ENCODE measurements around the gene ZNF683.

ZNF683 gene

DNA sequence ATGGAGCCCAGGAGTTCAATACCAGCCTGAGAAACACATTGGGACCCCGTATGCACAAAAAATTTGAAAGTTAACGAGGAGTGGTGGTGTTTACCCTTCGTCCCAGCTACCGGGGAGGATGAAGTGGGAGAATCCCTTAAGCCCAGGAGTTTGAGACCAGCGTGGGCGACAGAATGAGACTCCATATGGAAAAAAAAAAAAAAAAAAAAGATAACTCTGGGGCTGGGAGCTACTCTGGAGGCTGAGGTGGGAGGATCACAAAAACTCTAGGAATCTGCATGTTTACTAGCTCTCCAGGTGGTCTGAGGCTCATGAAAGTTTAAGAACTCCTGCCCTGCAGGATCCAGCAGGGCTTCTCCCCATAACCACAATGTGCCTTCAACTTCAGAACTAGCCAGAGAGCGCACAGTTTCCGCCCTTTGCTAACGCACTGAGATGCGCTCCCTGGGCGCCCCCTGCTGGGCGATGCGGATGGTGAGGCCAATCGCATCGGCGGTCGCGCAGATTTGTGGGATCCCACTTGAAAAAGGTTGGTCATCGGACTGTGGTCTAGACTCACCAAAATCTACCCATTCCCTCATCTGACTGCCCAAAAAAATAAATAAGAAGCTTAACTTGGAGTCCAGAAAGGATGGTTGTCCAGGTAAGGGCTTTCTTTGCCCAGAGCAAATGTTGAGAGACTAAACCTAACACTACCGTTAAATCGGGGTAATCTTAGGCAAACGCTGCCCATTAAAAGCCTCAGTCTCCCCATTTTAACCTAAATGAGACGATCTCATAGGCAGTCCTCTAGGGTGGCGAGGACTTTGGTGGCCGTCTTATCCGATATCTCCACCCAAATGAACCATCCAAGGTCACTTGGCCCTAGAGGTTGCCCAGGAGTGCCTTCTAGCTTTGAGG, 8.8 kb downstream of the ZNF683 start:
- TF ChIP-seq, protein P1, sequence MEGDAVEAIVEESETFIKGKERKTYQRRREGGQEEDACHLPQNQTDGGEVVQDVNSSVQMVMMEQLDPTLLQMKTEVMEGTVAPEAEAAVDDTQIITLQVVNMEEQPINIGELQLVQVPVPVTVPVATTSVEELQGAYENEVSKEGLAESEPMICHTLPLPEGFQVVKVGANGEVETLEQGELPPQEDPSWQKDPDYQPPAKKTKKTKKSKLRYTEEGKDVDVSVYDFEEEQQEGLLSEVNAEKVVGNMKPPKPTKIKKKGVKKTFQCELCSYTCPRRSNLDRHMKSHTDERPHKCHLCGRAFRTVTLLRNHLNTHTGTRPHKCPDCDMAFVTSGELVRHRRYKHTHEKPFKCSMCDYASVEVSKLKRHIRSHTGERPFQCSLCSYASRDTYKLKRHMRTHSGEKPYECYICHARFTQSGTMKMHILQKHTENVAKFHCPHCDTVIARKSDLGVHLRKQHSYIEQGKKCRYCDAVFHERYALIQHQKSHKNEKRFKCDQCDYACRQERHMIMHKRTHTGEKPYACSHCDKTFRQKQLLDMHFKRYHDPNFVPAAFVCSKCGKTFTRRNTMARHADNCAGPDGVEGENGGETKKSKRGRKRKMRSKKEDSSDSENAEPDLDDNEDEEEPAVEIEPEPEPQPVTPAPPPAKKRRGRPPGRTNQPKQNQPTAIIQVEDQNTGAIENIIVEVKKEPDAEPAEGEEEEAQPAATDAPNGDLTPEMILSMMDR (IDR thresholded peaks at IDR 0.05; ENCODE audit: low read depth, low read length, missing control alignments), result peak; percentile 100
- Histone ChIP-seq H3K36me3 (replicated peaks) (no peaks in the 10 kb centered on the region), H3K27me3 (replicated peaks) (peaks cover 19% of the 10 kb centered on the region), H3K27ac (no peak overlapping the region), H3K4me3 (ENCODE audit: low read depth, low read length) (no peak overlapping the region)
- DNase-seq, result peak; percentile 67
- in situ Hi-C loops (cut with HindIII; ENCODE audit: low pct_ligation_motif_present, low sequenced_read_pairs), result no loop called here

DNA sequence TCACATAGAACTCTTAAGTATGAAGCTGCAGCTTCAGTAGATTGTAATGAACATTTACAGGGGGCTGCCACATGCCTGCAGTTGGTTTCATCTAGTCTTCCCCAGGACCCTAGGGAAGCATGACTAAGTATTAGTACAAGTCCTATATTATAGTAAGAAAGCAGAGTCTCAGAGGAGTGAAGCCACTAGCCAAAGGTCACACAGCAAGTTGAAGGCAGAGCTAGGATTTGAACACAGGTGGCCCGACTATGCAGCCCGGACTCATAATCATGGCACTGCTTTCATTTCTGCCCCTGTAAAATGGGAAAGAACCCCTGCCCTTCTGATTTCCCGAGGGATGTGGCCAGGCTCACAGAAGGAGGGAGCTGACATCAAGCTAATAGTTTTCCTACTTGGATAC, 10.2 kb downstream of the ZNF683 start:
- no peak for DNase-seq
- H3K36me3 ChIP-seq (replicated peaks), result no peaks in the 10 kb centered on the region
- TF ChIP-seq, protein P1 (IDR thresholded peaks at IDR 0.05; ENCODE audit: low read depth, low read length, missing control alignments), result no peak
- peaks cover 19% of the 10 kb centered on the region for H3K27me3 ChIP-seq (replicated peaks)
- in situ Hi-C loops (cut with HindIII; ENCODE audit: low pct_ligation_motif_present, low sequenced_read_pairs), result no loop called here
- no peak overlapping the region for H3K27ac ChIP-seq
- H3K4me3 ChIP-seq (ENCODE audit: low read depth, low read length), result no peak overlapping the region

DNA sequence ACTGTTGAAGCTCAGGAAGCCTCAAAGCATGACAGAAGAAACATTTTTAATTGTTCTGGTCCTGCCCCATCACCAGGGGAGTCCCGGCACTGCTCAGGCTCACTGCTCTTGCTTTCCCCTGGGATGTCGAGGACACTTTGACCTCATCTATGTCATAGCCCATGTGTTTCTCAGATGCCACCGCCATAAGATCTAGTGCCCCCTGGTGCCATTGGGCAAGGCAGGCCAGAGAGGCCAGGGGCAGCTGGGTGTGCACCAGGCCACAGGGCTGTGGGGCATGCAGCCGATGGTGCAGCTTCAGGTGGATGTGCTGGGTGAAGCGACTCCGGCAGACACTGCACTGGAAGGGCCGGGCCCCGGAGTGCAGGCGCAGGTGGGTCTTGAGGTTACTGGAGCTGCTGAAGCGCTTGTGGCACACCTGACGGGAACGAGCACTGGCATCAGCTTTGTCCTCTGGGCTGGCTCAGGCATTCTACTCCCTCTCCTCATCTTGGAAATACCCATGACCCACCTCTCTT, 10.9 kb downstream of the ZNF683 start:
- TF ChIP-seq, protein P1 (IDR thresholded peaks at IDR 0.05; ENCODE audit: low read depth, low read length, missing control alignments), result peak; percentile 3
- in situ Hi-C loops (cut with HindIII; ENCODE audit: low pct_ligation_motif_present, low sequenced_read_pairs), result no loop called here
- Histone ChIP-seq H3K36me3 (replicated peaks) (no peaks in the 10 kb centered on the region), H3K4me3 (ENCODE audit: low read depth, low read length) (no peak overlapping the region), H3K27me3 (replicated peaks) (peaks cover 19% of the 10 kb centered on the region), H3K27ac (no peak overlapping the region)
- no peak for DNase-seq

DNA sequence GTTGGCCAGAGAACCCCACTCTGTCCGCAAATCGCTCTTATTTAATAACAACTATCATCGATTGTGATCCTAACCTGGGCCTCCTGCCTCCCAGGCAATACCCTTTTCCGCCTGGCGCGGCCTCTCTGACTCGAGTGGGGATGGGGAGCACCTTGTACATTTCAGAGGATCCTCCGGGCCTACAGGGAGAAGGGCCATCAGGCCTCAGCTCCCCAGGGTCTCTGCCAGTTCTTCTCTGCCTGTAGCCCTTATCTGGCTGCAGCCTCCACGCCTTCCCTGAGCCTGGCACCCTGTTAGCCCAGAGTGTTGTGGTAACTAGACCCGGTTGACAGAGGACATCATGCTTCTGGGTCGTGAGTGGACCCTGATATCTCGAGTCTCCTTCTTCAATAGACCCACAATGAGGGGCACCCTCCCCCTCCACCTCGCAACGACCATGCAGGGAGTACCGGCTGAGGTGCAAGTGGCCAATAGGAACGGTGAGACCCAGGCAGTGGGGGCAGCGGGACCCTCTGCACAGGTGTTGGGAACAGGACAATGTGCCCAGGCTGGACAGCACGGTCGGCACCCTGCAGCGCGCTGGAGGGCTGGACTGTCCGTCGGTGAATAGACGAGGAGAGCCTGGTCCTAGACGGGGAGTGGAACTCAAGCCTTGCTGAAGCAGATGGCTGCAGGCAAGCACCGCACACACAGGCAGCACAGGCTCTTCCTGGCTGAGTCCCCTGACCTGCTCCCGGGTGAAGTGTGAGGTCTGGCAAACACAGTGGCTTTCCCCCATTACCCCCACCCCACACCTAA, 11.5 kb downstream of the ZNF683 start:
- Histone ChIP-seq H3K4me3 (ENCODE audit: low read depth, low read length) (peak overlapping the region; percentile 31), H3K27me3 (replicated peaks) (peaks cover 19% of the 10 kb centered on the region), H3K36me3 (replicated peaks) (no peaks in the 10 kb centered on the region), H3K27ac (no peak overlapping the region)
- in situ Hi-C loops (cut with HindIII; ENCODE audit: low pct_ligation_motif_present, low sequenced_read_pairs), result no loop called here
- TF ChIP-seq, protein P1 (IDR thresholded peaks at IDR 0.05; ENCODE audit: low read depth, low read length, missing control alignments), result no peak
- no peak for DNase-seq

DNA sequence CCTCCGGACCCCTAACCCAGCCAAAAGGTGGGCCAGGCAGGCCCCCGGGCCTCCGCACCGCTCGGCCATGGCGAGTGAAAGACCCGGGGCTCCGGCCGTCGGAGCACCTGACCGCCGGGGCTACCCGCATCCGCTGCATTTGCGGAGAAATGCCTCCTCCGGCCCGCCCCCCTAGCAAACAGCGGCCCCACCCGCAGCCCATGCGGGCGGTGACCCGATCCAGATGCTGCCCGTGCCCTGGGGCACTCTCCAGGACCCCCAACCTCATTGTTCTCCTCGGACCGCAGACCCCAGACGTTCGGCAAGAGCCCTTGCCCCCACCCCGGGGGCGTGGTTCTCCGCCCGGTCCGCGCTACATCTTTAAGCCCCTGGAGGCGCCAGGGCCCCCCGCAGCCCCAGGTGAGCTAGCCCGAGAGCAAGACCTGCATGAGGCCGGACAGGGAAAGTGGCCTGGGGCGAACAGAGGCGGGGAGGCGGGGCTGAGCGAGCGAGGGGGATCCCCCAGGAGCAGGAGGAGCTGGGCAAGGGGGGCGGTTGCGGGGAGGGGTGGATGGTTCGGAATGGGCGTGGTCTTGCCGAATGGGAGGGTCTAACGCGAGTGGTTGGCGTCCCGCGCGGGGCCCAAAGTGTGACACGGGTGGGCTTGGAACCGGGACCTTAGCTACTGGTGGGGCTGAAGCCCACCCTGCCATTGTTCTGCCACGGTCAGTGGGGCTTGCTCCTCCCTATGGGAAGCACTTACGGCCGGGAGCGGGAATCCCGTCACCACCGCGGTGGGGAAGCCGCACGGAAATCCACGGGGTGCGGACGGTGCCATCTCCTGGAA, 12.4 kb downstream of the ZNF683 start:
- no peaks in the 10 kb centered on the region for H3K36me3 ChIP-seq (replicated peaks)
- peaks cover 19% of the 10 kb centered on the region for H3K27me3 ChIP-seq (replicated peaks)
- H3K4me3 ChIP-seq (ENCODE audit: low read depth, low read length), result peak overlapping the region; percentile 31
- TF ChIP-seq, protein P1 (IDR thresholded peaks at IDR 0.05; ENCODE audit: low read depth, low read length, missing control alignments), result no peak
- H3K27ac ChIP-seq, result no peak overlapping the region
- in situ Hi-C loops (cut with HindIII; ENCODE audit: low pct_ligation_motif_present, low sequenced_read_pairs), result no loop called here
- DNase-seq, result no peak

All from brain microvascular endothelial cell (primary cell).